ENCODE measurements around the gene ANXA7.
A peak's percentile ranks its signal among the peaks of the same experiment; 100 is the strongest.

The ANXA7 gene

GRCh38 chr10:73413528-73414229, at the start of gene ANXA7:
ANXA7 (minus strand) TSS chr10:73414058; CDS start chr10:73400856, 13,202 bp downstream.
- DNase-seq: peak; percentile 4 to 95 (median 84)

- no peak for DNase-seq
These were observed 47.0 kb upstream of the ANXA7 start for GRCh38 chr10:73460897-73461296.

- DNase-seq: no peak
These were observed 45.9 kb upstream of the ANXA7 start for GRCh38 chr10:73459683-73460314.

GRCh38 chr10:73456187-73456890, 42.5 kb upstream of the ANXA7 start:
- no peak for DNase-seq

- DNase-seq: no peak
These were observed 35.3 kb upstream of the ANXA7 start for GRCh38 chr10:73449113-73449512.

- DNase-seq: no peak
These were observed 34.5 kb upstream of the ANXA7 start for GRCh38 chr10:73448384-73448783.

- DNase-seq: no peak
These were observed 33.1 kb upstream of the ANXA7 start for GRCh38 chr10:73446926-73447325.

GRCh38 chr10:73444457-73444856, 30.6 kb upstream of the ANXA7 start:
- no peak for DNase-seq

- peak in 1 of 51 donors; percentile 28 for DNase-seq
These were observed 25.9 kb upstream of the ANXA7 start for GRCh38 chr10:73439605-73440312.

GRCh38 chr10:73439055-73439454, 25.2 kb upstream of the ANXA7 start:
- DNase-seq: no peak

- no peak for DNase-seq
These were observed 19.6 kb upstream of the ANXA7 start, which contains the start of gene MSS51 for GRCh38 chr10:73433538-73433867. MSS51 (minus strand) TSS chr10:73433561; CDS start chr10:73428284, 5,277 bp downstream.

GRCh38 chr10:73432646-73433537, 19.0 kb upstream of the ANXA7 start:
- no peak for DNase-seq

- DNase-seq: no peak
These were observed 12.5 kb upstream of the ANXA7 start for GRCh38 chr10:73426318-73426717.

- DNase-seq: no peak
These were observed 10.6 kb upstream of the ANXA7 start for GRCh38 chr10:73424478-73424877.

- DNase-seq: no peak
These were observed 9.5 kb upstream of the ANXA7 start for GRCh38 chr10:73423309-73423708.

GRCh38 chr10:73416571-73416970, 2.7 kb upstream of the ANXA7 start:
- no peak for DNase-seq

GRCh38 chr10:73414230-73414945, 530 bp upstream of the ANXA7 start:
- DNase-seq: no peak

GRCh38 chr10:73413108-73413527, 740 bp downstream of the ANXA7 start:
- DNase-seq: peak in 8 of 51 donors; percentile 16 to 72 (median 26)

- DNase-seq: no peak
These were observed 3.0 kb downstream of the ANXA7 start for GRCh38 chr10:73410897-73411296.

GRCh38 chr10:73408978-73409521, 4.8 kb downstream of the ANXA7 start:
- no peak for DNase-seq

Data from hypothalamus (tissue), 51 donors.